H1 (cell line): ENCODE results near the gene MIPOL1.

Experiments used
- EZH2 ChIP-seq: fragments of 200-600 bp; sonication (generic); IDR thresholded peaks from 2 replicates; pipeline ENCODE4 v1.7.1; 2012; ENCODE audit warnings: low read depth, mild to moderate bottlenecking, moderate library complexity, low read length, inconsistent platforms; ENCODE audit not compliant: severe bottlenecking
- GABPA ChIP-seq: IDR thresholded peaks from 2 replicates; pipeline ENCODE4 v1.6.1; 2011; ENCODE audit warnings: mild to moderate bottlenecking, low read length, moderate library complexity, borderline replicate concordance; ENCODE audit not compliant: insufficient read depth
- POLR2A ChIP-seq, 2 experiments: IDR thresholded peaks; 1 replicate in 1 of 2; 2 replicates in 1 of 2; pipeline ENCODE4 v1.6.1; 2011; ENCODE audit warnings: low read depth in 2 of 2, low read length in 2 of 2, mild to moderate bottlenecking in 2 of 2; ENCODE audit errors: control extremely low read depth in 1 of 2
- YY1 ChIP-seq: IDR thresholded peaks from 2 replicates; pipeline ENCODE4 v1.6.1; 2011; ENCODE audit warnings: low read depth, mild to moderate bottlenecking, low read length
- TF ChIP-seq, protein P1 (sequence below), 3 experiments: IDR thresholded peaks; 1 replicate in 2 of 3; 2 replicates in 1 of 3; pipeline versions ENCODE4 v1.5.1 to v1.6.1; 2011; ENCODE audit warnings: low read length in 3 of 3, mild to moderate bottlenecking in 3 of 3, inconsistent platforms in 2 of 3, low read depth in 1 of 3, moderate library complexity in 1 of 3; ENCODE audit not compliant: insufficient read depth in 1 of 3; ENCODE audit errors: control extremely low read depth in 1 of 3
- TF ChIP-seq, protein P2 (sequence below): IDR thresholded peaks from 2 replicates; pipeline ENCODE4 v1.6.1; 2012; ENCODE audit warnings: inconsistent platforms
- TF ChIP-seq, protein P3 (sequence below): IDR thresholded peaks from 2 replicates; pipeline ENCODE4 v1.6.1; 2012; ENCODE audit warnings: inconsistent platforms

DNA sequence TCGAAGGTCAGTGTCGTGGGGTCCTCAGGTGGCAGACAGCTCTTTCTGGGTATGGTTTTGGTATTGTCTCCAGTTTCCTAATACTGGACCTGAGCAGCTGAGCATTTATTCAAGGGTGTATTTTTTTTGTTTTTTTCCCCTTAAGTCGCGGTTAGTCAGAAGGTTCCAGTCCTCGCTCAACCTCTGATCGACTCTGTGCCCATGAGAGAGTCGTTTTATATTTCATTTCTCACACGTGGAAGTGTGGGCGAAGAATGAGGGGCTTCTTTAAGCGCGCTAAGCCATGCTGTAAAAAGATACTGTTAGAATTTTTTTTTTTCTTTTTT, 499 bp downstream of the MIPOL1 start:
- no peak for TF ChIP-seq YY1
- TF ChIP-seq, protein P1, sequence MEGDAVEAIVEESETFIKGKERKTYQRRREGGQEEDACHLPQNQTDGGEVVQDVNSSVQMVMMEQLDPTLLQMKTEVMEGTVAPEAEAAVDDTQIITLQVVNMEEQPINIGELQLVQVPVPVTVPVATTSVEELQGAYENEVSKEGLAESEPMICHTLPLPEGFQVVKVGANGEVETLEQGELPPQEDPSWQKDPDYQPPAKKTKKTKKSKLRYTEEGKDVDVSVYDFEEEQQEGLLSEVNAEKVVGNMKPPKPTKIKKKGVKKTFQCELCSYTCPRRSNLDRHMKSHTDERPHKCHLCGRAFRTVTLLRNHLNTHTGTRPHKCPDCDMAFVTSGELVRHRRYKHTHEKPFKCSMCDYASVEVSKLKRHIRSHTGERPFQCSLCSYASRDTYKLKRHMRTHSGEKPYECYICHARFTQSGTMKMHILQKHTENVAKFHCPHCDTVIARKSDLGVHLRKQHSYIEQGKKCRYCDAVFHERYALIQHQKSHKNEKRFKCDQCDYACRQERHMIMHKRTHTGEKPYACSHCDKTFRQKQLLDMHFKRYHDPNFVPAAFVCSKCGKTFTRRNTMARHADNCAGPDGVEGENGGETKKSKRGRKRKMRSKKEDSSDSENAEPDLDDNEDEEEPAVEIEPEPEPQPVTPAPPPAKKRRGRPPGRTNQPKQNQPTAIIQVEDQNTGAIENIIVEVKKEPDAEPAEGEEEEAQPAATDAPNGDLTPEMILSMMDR (IDR thresholded peaks at IDR 0.05; ENCODE audit: control extremely low read depth in 1 of 3, insufficient read depth in 1 of 3, low read depth in 1 of 3, low read length in 3 of 3): peak in 1 of 3 experiments; percentile 16; a peak in 1 of 4 replicates
- TF ChIP-seq EZH2: no peak
- TF ChIP-seq, protein P2, sequence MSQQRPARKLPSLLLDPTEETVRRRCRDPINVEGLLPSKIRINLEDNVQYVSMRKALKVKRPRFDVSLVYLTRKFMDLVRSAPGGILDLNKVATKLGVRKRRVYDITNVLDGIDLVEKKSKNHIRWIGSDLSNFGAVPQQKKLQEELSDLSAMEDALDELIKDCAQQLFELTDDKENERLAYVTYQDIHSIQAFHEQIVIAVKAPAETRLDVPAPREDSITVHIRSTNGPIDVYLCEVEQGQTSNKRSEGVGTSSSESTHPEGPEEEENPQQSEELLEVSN: no peak
- TF ChIP-seq, protein P3, sequence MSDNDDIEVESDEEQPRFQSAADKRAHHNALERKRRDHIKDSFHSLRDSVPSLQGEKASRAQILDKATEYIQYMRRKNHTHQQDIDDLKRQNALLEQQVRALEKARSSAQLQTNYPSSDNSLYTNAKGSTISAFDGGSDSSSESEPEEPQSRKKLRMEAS: no peak
- no peak for TF ChIP-seq GABPA
- TF ChIP-seq POLR2A (IDR thresholded peaks at IDR 0.05; ENCODE audit: control extremely low read depth in 1 of 2, low read depth in 2 of 2, low read length in 2 of 2): no peak
